ENCODE measurements around the gene HSD17B8.
A peak's percentile ranks its signal among the peaks of the same experiment; 100 is the strongest.

The HSD17B8 gene

GRCh38 chr6:33191383-33192104 lies 12.9 kb upstream of the HSD17B8 start:
- DNase-seq (ENCODE audit: low spot score): no peak

GRCh38 chr6:33192105-33192646 lies 12.3 kb upstream of the HSD17B8 start, which contains the start of gene COL11A2:
COL11A2 (minus strand) TSS chr6:33192467; CDS start chr6:33192240, 227 bp downstream.
- DNase-seq (ENCODE audit: low spot score): no peak

GRCh38 chr6:33192671-33193602 lies 11.5 kb upstream of the HSD17B8 start:
- DNase-seq (ENCODE audit: low spot score): no peak

GRCh38 chr6:33193619-33194018 lies 10.8 kb upstream of the HSD17B8 start:
- DNase-seq (ENCODE audit: low spot score): no peak

- no peak for DNase-seq (ENCODE audit: low spot score)
These were observed 9.9 kb upstream of the HSD17B8 start for GRCh38 chr6:33194431-33194979.

- DNase-seq (ENCODE audit: low spot score): no peak
These were observed 8.9 kb upstream of the HSD17B8 start for GRCh38 chr6:33195304-33196165.

- DNase-seq (ENCODE audit: low spot score): peak; percentile 84
These were observed 6.9 kb upstream of the HSD17B8 start for GRCh38 chr6:33197431-33198048.

- no peak for DNase-seq (ENCODE audit: low spot score)
These were observed 6.1 kb upstream of the HSD17B8 start for GRCh38 chr6:33198159-33198852.

- DNase-seq (ENCODE audit: low spot score): no peak
These were observed 5.5 kb upstream of the HSD17B8 start for GRCh38 chr6:33198853-33199436.

GRCh38 chr6:33199687-33200218 lies 4.7 kb upstream of the HSD17B8 start:
- DNase-seq (ENCODE audit: low spot score): peak; percentile 74

- peak; percentile 99 for DNase-seq (ENCODE audit: low spot score)
These were observed 4.0 kb upstream of the HSD17B8 start, which contains the start of the genes RXRB and SLC39A7 for GRCh38 chr6:33200219-33201146. RXRB (minus strand) TSS chr6:33200665; CDS start chr6:33200476, 189 bp downstream. SLC39A7 (plus strand) TSS chr6:33200867; CDS start chr6:33201246, 379 bp downstream.

GRCh38 chr6:33201147-33201545 lies 3.3 kb upstream of the HSD17B8 start:
- no peak for DNase-seq (ENCODE audit: low spot score)

- no peak for DNase-seq (ENCODE audit: low spot score)
These were observed 2.5 kb upstream of the HSD17B8 start for GRCh38 chr6:33201935-33202334.

GRCh38 chr6:33202799-33203198 lies 1.7 kb upstream of the HSD17B8 start:
- no peak for DNase-seq (ENCODE audit: low spot score)

- no peak for DNase-seq (ENCODE audit: low spot score)
These were observed 851 bp upstream of the HSD17B8 start for GRCh38 chr6:33203443-33204164.

- no peak for DNase-seq (ENCODE audit: low spot score)
These were observed 365 bp upstream of the HSD17B8 start for GRCh38 chr6:33204165-33204414.

GRCh38 chr6:33205191-33206026 lies 954 bp downstream of the HSD17B8 start:
- peak; percentile 35 for DNase-seq (ENCODE audit: low spot score)

Measured in cerebellar cortex (tissue), 1 donor.